Activated CD8-positive, alpha-beta memory T cell treated with anti-CD3 and anti-CD28 coated beads for 4 hours (primary cell): Measurements from ENCODE around the gene GFI1B.
A peak's percentile ranks its signal among the peaks of the same experiment; 100 is the strongest.
"Not testable (repeated sequence)": the region's sequence is repeated elsewhere in the genome, so short reads cannot be mapped to it uniquely, and the experiment has no call there.

ENCODE experiments used
- DNase-seq, 2 donors: peaks; one replicate each; pipeline ENCODE4 v3.0.0-alpha.2; 2020; ENCODE audit warnings: low read depth in 2 of 2

The GFI1B gene

DNA sequence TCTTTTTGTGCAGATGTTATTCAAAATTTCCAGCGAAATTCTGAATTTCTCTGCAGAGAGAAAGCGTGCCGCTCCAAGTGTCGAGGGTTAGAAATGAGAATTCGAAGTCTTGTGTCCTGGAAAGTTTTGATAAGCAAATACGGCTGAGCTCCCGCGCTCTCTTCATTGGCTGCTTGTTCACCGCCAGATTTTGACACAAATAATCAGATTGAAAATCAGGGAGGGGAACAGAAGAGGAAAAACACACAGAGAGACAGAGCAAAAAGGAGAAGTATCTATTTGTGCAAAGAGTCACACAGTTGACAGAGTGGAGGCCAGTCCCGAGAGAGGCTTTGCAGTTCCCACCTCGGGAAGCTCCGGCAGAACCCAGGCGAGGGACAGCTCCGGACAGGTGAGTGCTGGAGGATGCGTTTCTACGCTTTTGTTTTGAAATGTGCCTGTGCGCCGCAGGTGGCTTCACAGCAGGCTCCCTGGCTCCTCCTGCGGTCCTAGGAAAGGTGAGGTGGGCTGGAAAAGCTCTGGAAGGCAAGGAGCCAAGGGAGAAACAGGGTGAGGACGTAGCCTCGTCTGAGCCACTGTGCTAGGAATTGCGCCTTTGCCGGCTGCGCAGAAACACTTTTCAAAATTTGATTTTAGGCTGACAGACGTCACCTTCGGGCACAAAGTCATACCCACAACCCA is at the start of gene GFI1B:
Gene GFI1B, plus strand, starts transcription at position 244 of the 681 bp plus-strand sequence. CDS start 7,985 bp downstream, outside the sequence.
- no peak for DNase-seq

DNA sequence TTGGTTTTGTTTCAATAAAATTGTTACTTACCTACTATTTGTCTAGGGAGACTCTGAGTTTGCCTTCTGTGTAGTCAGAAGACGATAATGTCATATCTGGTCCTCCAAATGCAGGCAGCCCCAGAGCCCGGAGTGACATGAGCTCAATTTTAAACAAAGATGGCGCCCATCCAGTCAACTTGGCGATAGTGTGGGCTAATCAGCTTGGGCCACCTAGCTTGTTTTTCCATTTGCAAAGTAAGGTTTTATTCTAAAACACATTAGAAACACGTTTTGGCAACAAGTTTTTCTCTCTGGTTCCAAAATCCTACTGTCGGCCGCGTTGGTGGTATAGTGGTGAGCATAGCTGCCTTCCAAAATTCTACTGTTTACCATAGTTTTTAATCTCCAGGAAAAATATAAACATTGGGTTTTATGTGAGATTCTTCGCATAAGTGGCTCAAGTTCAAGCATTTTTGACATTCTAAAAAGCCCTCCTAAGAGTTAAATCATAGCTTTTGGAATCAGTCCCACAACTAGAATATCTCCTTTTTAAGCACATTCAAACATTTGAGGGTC is 47.2 kb upstream of the GFI1B start:
- no peak for DNase-seq

DNA sequence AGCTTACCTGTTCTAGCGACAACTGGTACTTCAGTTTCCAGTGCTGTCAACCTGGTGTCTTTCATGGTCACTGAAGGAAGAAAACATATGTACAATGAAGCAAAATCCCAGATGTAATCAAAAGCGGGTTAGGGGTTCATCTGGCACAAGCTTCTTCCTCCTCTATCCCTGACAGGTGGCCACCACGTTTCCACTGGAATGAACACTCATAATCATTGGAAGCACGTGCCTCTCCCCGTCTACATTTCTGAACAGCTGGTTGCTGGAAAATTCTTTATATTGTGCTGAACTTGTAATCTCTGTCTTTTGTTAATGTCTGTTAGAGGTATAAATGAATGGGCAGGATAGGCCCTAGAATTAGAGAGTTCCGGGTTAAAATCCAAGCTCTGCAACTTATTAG is 43.5 kb upstream of the GFI1B start:
- no peak for DNase-seq

DNA sequence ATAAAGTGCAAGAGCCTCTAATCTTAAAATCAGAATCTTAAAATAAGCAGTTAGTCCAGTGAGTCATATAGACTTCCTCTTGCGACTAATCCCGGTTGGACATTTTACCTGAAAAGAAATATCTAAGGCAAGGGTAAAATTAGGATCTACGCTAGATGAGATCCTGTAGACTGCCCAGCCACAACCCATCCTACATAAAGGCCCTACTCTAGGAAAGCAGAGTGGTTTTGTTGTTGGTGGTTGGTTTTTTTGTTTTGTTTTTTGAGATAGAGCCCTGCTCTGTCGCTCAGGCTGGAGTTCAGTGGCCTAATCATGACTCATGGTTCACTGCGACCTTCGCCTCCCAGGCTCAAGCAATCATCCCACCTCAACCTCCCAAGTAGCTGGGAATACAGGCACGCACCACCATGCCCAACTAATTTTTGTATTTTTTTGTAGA is 41.0 kb upstream of the GFI1B start:
- no peak for DNase-seq

DNA sequence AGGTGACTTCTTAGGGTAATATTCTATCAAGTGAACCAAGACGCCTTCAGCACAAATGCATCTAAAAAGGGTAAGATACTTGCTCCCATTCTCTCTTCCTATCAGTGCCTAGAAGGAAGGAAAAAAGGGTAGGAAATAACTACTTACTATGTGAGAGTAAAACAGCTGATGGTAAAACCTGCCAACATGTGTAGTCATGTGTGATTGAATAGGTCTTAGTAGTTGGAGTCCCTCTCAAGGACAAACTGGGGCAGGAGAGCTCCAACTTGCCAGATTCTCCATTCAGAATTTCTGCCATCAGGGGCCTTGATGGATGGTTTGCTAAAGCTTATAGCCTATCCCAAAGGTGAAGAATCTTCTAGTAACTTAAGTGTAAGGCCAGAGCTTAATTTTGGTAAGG is 39.3 kb upstream of the GFI1B start:
- DNase-seq = no peak

DNA sequence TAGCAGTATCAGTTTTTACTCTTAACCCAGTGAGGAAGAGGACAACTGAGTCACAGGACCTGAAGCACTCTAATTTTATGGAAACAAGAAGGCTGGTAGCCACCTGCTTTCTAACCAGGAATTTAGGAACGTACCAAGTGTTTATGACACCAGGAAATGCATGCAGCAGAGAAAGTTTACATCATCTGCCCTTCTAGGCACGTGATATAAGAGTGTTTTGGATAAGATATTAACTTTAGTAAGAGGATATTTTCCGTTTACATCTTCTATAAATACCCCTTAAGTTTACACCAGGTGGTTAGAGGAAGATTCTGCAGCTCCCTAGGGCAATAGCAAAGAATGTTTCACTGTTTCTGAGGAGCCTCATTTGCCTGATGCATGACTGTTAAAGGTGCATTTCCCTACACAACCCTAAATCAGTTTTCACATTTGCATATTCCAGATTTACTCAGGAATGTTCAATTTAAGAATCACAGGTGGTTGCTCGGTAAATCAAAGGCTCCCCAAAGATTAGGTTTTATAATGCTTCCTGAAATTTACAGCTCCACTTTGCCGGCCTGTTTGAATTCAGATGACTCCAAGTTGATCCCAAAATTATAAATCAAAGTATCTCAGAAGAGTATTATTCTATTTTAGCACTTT is 35.8 kb upstream of the GFI1B start:
- DNase-seq = no peak

DNA sequence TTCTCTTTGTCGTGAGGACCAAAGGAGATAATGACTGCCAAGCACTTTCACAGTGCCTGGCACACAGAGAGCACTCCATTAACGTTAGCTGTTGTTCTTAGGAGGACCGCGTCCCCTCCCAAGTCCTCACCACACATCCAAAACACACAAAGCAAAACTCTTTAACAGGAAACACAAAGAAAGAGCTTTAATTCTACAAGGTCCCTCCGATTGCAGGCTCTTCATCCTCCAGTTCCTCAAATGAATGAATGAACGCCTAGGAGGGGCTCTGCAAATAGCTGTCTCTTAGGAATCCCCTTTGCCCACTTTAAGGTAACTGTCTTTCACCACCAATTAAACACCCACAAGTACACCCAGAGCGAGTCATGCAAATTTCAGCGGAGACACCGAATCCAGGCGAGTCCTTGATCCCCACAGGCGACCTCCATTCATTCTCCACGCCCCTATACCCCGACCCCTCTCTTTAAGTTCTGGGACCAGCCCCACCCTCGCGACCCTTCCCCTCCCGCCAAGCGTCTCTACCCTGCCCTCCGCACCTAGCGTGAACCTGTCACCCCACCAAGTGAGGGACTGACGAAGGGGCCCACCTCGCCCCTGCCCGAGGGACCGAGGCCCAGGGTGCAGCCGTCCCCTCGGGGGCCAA is 34.7 kb upstream of the GFI1B start:
- DNase-seq = no peak

DNA sequence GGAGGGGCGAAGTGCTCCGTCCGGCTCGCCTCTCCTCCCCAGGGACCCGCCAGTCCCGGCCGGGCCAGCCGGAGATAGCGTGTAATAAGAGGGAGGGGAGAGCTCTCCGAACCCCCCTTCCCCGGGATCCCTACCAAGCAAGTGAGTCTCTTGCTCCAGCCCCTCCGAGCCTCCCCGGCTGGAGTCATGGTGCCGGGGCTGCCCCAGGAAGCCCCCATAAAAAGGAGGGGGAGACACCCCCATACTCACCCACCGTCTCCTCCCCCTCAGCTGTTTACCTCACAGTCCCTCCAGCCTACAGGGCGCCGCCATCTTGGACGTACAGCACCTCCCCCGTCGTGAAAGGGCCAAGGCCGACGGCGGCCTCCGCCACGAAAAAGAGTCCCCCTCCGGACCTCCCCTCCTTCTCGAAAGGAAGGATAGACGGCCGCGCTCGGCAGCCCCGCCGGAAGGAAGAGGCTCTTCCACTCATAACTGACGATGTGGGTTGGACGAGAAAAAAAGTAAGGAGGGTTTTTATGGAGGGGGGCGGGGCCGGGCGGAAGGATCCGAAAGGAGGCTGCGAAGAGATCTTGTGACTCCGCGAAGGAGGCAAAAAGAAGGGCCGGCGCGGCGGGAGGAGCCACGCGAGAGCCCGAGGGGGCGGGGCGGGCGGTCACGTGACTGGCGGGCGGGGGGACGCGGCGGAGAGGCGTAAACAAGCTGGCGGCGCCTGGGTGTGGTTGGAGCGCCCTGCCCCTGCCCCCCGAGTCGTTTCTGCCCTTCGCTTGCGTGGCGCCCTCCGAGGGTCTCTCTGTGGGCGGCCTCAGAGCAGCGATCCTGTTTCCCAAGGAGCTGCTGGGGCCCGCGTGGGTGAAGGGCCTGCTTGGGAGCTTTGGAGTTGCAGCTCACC is 34.0 kb upstream of the GFI1B start, which contains the start of gene TSC1:
Gene TSC1, minus strand, starts transcription at position 323 of the 892 bp plus-strand sequence. CDS start 15,744 bp downstream, outside the sequence.
- peak; percentile 94 to 98 for DNase-seq

DNA sequence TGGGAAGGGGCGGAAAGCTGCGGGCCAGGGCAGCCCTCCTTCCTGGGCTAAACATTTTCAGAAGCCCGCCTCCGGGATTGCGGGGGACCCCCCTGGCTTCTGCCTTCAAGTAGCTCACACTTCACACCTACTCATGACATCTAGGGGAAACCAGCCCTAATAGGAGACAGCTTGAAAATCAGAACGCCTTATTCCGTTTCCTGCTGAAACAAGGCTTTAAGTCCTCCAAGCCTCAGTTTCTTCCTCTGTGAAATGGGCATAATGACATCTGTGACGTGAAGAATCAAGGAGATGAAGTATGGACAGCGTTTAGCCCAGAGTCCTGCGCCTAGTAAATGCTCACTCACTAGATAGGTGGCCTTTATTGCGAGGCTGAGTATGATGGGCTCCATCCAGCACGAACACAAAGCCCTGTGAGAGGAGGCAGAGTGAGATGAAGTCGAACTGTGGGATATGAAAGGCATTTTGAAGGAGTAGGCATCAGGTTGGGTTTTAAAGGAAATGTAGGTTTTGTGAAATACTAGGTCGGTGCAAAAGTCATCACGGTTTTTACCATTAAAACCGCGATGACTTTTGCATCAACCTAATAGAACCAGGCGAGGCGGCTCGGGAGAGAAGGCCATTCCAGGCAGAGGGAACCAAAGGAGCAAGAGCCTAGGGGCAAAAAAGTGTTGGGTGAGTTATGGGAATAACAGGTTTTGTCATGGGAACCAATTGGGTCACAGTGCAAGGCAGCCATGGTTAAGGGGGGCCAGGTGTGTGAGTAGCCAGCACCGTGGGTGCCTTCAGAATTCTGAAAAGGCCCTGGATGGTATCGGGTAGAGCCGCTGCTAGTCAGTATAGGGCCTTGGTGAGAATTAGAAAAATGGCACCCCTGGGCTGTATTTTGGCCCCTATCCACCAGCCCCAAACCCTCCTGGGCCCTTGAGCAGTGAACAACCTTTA is 33.0 kb upstream of the GFI1B start:
- no peak for DNase-seq

DNA sequence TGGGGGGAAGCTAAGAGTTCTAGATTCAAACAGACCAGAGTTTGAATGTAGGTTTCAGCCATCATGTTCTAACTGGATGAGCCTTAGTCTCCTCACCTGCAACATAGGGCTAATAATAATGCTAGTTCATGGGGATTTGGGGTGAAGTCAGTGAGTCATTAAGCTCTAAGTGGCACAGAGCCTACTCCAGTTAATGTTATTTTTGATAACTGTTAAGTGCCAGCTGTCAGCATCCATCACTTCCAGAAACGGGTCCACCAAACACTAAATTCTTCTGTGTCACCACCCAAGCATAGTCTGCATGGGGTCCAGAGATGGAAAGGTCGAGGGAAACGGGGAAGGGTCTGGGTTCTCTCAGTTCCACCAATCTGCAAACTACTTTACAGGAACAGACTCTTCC is 32.3 kb upstream of the GFI1B start:
- DNase-seq = no peak

DNA sequence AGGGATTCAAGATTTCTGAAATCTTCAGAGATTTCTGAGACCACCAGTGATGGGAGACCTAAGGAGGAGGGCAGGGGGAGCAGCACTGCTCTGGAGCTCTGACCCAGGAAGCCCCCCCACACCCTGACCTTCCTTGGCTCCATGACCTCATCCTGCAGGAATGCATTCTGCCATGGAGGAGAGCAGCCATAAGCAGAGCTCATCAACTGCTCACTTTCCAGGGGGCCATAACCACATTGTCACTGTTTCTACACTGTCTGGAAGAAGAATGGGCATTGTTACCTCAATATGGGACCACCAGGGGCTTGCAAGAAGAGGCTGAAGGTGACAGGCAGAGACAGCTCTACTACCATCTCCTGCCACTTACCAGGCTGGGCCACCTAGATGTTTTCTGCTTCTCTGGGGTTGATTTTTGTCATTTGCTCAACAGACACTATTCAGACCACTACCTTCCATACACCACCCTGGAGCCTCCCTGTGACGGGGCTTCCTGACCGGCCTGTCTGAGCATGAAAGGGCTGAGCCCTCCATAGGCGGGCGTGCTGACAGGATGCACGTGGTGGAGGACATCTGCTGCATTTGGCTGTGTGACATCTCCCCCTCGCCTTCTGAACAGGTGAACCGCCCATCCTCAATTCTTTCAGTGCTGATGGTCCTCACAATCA is 31.7 kb upstream of the GFI1B start:
- no peak for DNase-seq

DNA sequence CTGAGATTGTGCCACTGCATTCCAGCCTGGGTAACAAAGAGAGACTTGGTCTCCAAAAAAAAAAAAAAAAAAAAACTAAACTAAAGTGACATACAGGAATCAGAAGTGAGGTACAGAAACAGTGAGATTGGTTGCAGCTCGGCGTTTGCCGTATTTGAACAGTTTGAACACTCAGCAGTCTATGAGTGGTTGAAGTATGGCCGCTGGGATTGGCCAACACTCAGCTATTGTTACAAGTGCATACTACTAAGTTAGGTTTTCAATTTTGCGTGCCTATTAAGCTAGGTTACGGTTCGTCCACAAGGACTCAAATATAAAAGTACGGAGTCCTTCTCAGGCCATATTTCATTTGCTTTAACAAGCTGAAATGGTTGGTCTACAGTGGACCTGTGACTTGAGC is 30.7 kb upstream of the GFI1B start:
- no peak for DNase-seq

DNA sequence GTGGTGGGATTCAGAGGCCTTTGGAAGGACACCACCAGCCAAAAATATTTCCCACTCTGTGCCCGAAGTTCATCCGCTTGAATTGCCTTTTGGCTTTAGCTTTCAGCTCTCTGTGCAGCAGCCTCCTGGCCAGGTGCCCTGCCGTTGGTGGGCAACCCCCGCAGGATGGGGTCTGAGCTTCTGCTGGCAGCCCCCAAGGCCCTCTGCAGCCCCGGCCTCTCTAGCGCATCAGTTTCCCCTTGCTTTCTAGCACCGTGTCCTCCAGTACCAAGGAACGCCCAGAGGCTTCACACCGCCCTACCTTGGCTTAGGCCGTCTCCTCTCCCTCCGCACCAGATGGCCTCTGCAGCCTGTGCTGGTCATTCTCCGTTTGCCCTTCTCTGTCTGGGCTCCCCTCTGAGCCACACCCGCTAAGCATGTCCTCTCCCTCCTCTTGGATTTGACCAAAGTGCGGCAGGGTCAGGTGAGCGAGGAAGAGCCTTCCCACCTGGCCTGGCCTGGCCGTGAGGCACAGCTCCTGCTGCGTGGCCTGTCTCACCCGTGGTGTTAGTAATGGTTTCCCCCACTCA is 29.9 kb upstream of the GFI1B start:
- no peak for DNase-seq

DNA sequence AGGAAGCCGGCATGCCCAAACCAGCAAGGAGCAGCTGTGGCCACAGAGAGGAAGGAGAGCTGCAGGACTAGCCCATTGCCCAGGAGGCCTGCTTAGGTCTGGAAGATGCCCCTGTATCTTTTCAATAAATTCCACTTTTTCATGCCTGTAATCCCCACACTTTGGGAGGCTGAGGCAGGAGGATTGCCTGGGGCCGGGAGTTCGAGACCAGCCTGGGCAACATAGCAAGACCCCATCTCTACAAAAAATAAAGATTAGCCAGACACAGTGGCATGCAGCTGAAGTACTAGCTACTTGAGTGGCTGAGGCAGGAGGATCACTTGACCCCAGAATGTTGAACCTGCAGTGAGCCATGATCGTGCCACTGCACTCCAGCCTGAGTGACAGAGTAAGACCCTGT is 28.8 kb upstream of the GFI1B start:
- DNase-seq = no peak

DNA sequence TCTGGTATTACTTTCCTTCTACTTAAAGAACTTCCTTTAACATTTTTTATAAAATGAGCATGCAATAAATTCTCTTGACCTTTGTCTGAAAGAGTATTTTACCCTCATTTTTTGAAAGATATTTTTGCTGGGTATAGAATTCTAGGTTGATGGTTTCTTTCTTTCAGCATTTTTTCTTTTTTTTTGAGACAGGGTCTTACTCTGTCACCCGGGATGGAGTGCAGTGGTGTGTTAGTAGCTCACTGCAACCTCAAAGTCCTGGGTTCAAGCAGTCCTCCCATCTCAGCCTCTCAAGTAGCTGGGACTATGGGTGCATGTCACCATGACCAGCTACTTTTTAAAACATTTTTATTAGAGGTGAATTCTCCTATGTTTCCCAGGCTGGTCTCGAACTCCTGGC is 23.4 kb upstream of the GFI1B start:
- DNase-seq = no peak

DNA sequence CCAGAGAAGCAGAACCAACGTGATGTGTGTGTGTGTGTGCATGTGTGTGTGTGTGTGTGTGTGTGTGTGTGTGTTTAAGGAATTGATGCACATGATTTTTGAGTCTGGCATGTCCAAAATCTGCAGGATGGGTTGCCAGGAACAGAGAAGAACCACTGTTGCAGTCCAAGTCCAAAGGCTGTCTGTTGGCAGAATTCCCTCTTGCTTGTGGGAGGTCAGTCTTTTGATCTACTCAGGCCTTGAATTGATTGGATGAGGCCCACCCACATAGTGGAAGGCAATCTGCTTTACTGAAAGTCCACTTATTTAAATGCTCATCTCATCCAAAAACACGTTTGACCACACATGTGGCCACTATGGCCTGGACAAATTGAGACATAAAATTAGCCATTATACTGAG is 22.7 kb upstream of the GFI1B start:
- no peak for DNase-seq

DNA sequence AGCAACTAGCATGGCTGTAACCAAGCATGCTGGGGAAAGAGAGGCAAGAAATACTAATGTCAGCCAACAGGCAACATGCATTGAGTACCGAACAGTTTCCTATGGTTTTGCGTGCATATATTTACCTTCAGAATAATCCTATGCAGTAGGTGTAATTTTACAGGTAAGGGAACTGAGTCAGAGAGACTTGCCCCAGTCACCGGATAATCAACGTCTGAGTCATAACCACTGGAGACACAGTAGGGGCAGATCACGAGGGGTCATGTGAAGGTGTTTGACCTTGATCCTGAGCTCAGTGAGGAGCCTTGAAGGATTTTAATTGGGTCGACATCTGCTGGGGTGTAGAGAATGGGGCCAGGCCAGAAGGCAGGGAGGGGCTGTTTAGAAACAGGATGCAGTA is 20.7 kb upstream of the GFI1B start:
- DNase-seq = no peak

DNA sequence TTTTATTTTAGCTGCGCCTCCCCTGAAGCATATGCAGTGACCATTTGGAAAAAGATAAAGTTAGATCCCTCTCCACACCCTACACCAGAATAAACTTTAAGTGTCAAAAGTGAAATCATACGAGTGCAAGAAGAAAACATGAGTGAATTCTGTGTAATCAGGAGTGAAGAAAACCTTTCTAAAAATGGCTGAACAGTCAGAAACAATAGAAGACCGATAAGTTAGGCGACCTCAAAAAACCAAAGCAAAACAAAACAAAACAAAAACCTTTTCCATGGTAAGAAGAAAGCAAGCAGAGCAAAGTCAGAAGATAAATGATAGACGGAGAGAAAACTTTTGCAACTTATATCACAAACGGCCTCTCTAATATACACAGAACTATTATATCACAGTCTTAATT is 17.5 kb upstream of the GFI1B start:
- no peak for DNase-seq

DNA sequence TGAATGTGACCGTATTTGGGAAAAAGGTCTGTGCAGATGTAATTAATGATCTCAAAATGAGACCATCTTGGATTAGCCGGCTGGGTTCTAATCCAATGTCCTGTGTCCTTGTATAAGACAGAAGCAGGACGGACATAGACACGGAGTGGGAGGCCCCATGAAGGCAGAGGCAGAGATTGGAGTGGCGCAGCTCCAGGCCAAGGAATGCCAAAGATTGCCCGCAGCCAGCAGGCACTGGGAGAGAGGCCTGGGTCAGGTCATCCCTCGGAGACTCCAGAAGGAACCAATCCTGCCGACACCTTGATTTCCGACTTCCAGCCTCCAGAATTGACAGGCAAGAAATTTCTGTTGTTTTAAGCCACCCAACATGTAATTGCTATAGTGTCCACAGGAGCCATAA is 13.0 kb upstream of the GFI1B start:
- DNase-seq = no peak

DNA sequence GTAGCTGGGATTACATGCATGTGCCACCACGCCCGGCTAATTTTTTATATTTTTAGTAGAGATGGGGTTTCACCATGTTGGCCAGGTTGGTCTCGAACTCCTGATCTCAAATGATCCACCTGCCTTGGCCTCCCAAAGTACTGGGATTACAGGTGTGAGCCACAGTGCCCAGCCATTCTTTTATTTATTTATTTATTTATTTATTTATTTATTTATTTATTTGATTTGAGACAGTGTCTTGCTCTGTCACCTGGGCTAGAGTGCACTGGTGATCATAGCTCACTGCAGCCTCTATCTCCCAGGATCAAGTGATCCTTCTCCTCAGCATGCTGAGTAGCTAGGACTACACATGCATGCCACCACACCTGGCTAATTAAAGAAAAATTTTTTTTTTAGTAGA is 10.6 kb upstream of the GFI1B start:
- not testable (repeated sequence) for DNase-seq
